ENCODE measurements around the gene KLHDC9. TPM values are rescaled to one million over a fixed set of nuclear protein-coding genes. Genes with fewer than 3 reads are reported as not detected.
A peak's percentile ranks its signal among the peaks of the same experiment; 100 is the strongest.
"Not testable (repeated sequence)": the region's sequence is repeated elsewhere in the genome, so short reads cannot be mapped to it uniquely, and the experiment has no call there.

Gene KLHDC9
- total RNA-seq (2014; rRNA removed; shearing (Covaris generic)) = 3.8 and 5.5 TPM in 2 replicates

DNA sequence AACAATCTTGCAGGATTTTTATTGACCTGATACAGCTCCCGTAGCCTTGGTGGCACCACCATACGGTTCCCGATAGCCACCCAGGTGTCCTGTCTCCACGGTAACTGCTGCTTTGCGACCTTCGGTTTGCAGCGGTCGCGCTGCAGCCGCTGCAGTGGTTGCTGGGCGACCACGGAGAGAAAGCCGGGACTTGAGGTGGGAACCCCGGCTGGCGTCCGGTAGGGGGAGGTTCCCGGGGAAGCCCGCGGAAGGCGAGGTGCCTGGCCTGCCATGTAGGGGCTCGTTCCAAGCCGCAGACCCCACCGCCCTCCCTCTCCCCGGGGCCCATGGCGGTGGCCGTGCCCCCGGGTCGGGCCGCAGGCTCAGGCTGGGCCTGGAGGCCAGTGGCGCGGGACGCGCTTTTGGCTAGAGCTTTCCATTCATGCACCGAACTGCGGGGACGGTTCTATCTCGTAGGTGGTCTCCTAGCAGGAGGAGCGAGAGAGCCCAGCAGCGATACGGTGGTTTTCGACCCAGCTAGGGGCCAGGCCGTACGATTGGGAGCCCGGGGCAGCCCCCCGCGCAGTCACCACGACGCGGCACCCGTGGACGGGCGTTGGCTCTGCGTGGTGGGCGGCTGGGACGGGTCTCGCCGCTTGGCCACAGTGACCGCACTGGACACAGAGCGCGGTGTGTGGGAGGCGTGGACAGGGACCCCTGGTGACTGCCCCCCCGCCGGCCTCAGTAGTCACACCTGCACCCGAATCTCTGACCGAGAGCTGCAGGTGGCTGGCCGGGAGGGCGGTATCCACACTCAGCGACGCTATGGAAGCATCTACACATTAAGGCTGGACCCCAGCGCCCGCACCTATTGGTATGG is at the start of gene KLHDC9:
TSS of gene KLHDC9 (plus strand) at position 152 of the 859 bp plus-strand sequence. CDS start at position 327, 175 bp downstream.
- peak; percentile 91 for DNase-seq (ENCODE audit: low spot score)

- DNase-seq (ENCODE audit: low spot score) = no peak
These were observed 49.0 kb upstream of the KLHDC9 start for GRCh38 chr1:161048949-161049722.

- no peak for DNase-seq (ENCODE audit: low spot score)
These were observed 46.9 kb upstream of the KLHDC9 start for GRCh38 chr1:161051219-161051618.

- no peak for DNase-seq (ENCODE audit: low spot score)
These were observed 45.3 kb upstream of the KLHDC9 start for GRCh38 chr1:161052899-161053298.

GRCh38 chr1:161054232-161054631 is 43.9 kb upstream of the KLHDC9 start:
- no peak for DNase-seq (ENCODE audit: low spot score)

DNA sequence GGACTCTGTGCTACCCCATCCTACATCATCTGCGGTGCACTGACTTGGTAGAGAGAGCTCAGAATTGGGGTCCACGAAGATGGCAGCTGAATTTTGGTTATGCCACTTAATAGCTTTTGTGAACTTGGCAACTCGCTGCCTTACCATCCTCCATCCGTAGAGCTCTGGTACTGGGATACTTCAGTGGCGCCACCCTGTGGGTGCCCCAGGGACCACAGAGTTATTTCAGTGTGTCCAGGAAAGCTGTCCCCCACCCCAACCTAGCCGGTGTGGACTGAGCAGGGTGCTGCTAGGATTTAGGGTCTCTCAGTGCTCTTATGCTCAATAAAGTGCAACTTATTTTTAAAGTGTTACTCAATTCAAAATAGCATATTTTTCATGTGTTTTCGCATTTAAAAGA is 43.4 kb upstream of the KLHDC9 start:
- no peak for DNase-seq (ENCODE audit: low spot score)

GRCh38 chr1:161059293-161059692 is 38.9 kb upstream of the KLHDC9 start:
- DNase-seq (ENCODE audit: low spot score) = no peak

GRCh38 chr1:161061419-161061818 is 36.7 kb upstream of the KLHDC9 start:
- DNase-seq (ENCODE audit: low spot score) = no peak

DNA sequence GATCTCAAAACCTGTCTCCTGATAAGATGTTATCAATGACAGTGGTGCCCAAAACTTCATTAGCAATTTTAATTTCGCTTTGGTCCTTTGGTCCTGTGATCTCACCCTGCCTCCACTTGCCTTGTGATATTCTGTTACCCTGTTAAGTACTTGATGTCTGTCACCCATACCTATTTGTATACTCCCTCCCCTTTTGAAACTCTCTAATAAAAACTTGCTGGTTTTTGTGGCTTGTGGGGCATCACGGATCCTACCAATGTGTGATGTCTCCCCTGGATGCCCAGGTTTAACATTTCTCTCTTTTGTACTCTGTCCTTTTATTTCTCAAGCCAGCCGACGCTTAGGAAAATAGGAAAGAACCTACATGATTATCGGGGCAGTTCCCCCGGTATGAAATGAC is 34.2 kb upstream of the KLHDC9 start:
- not testable (repeated sequence) for DNase-seq (ENCODE audit: low spot score)

DNA sequence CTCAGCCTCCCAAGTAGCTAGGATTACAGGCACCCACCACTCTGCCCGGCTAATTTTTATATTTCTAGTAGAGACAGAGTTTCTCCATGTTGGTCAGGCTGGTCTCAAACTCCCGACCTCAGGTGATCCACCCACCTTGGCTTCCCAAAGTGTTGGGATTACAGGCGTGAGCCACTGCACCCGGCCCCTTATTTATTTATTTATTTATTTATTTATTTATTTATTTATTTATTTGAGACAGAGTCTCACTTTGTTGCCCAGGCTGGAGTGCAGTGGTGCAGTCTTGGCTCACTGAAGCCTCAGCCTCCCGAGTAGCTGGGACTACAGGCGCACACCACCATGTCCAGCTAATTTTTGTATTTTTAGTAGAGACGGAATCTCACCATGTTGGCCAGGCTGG is 32.5 kb upstream of the KLHDC9 start:
- DNase-seq (ENCODE audit: low spot score) = not testable (repeated sequence)

GRCh38 chr1:161066694-161067093 is 31.5 kb upstream of the KLHDC9 start:
- DNase-seq (ENCODE audit: low spot score) = no peak

GRCh38 chr1:161068306-161069234 is 29.6 kb upstream of the KLHDC9 start:
- peak; percentile 73 for DNase-seq (ENCODE audit: low spot score)

DNA sequence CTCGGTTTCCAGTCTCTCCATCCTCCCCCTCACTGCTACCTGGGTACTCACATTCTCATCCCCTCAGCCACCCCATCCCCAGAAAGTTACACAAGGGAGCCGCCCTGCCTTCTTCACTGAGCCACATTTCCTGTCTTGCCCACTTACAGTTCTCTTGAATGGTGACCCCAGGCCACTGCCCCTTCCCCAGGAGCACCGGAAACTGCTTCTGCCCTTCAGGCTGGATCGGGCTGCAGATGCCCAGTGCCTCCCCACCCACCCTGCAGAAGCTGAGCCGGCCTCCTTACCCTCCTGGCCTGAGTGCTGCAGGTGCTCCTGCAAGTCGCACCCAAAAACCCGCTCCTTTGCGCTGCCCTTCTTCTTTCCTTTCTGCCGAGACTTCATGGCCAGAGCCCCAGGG is 28.9 kb upstream of the KLHDC9 start:
- no peak for DNase-seq (ENCODE audit: low spot score)

- DNase-seq (ENCODE audit: low spot score) = no peak
These were observed 28.4 kb upstream of the KLHDC9 start, which contains the start of gene ARHGAP30 for GRCh38 chr1:161069731-161070270. TSS of gene ARHGAP30 (minus strand) at chr1:161069891. CDS start at chr1:161069624, 267 bp downstream.

DNA sequence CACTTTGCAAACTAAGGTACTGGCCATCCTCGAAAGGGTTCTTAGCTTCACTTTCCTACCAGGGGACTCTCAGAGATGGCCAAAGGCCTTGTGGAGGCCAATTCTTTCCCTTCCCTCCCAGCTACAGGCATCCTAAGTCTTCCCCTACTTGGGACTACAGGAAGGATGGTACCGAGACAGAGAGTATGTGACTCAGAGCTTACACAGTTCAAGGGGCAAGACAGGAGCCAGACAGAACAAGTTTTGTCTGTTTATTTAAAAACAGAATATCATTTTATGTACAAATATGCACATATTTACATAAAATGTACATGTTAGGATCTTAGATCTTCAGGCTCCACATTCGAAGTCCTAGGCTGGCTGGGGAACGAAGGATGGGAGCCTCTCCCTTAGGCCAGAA is 27.4 kb upstream of the KLHDC9 start:
- DNase-seq (ENCODE audit: low spot score) = no peak

- DNase-seq (ENCODE audit: low spot score) = peak; percentile 79
These were observed 26.2 kb upstream of the KLHDC9 start for GRCh38 chr1:161071886-161072371.

GRCh38 chr1:161072751-161073449 is 25.3 kb upstream of the KLHDC9 start:
- DNase-seq (ENCODE audit: low spot score) = no peak

GRCh38 chr1:161073474-161074121 is 24.6 kb upstream of the KLHDC9 start:
- DNase-seq (ENCODE audit: low spot score) = no peak

DNA sequence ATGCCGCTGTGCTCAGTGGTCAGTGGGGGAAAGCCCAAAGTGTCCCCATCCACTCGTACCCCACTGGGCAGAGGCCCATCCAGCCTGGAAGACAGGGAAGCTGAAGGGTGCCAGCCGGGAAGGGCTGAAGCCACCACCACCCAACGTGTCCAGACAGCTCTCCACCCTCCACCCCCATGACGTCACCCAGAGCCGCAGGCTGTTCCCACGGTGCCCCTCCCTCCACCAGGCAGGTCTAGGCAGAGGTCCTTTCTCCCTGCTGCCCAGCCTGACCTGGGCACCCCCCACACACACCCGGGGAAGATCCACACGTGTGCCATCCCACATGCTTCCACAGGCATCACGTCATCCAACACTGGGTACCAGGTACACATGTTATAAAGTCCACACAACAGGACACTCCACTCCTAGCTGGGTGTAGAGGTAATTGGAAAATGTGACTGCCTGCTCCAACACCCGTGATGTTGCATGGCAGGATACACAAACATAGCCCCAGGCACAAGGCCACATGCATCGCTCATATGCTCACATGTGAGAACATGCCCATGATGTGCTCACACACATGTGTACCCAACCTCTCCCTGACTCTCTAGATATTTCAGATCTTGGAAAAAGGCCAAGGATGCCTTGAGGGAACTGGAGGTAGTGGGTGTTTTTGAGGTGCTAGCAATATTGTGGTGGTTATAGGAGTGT is 23.3 kb upstream of the KLHDC9 start:
- DNase-seq (ENCODE audit: low spot score) = no peak

Data from HT-29 (cell line).